ENCODE results near the gene RBM6. TPM values are rescaled to one million over a fixed set of nuclear protein-coding genes. Genes with fewer than 3 reads are reported as not detected.

The RBM6 gene
- total and polyA plus RNA-seq, 9 of the 15 experiments (the other 6 are each of a cell fraction or from before 2014, with no cell fraction given), result 19.9 to 82.2 (median 57.8) TPM

DNA sequence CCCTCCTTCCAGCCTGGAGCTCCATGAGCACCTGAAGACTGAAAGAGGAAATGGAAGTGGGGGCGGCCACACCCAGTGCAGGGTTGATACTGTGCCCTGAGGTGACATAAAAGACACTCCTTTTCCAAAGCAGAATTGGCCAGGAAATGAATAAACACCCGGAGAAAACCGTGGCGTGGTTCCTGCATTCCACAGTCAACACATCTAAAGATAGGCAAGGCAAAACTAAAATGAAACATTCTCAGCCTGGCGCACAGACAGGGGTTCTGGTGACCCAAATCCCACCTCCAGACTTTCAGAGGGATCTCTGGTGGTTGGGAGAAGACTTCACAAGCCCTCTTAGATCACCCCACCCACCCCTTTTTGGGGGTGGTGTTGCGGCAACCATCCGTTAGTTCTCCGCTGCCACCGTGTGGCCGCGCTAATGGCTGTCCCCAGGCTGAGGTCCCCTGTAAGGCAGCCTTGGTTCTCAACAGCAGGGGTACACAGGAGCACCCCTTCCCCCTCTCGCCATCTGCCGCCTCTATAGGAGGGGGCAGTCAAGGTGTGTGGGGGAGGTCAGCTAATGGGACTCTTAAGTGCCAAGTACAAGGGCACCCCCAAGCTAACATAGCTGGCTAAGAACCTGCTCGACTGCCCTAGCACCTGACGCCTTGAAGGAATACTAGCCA lies 33.7 kb upstream of the RBM6 start (continued):
- TF ChIP-seq ETV5 (CRISPR knock-in tag; IDR thresholded peaks at IDR 0.05; ENCODE audit: low read depth), result no peak
- no peak for TF ChIP-seq ZNF239 (CRISPR knock-in tag; IDR thresholded peaks at IDR 0.05)
- TF ChIP-seq, protein P1, sequence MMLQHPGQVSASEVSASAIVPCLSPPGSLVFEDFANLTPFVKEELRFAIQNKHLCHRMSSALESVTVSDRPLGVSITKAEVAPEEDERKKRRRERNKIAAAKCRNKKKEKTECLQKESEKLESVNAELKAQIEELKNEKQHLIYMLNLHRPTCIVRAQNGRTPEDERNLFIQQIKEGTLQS (IDR thresholded peaks at IDR 0.05), result no peak
- TF ChIP-seq, protein P1 (CRISPR knock-in tag; conservative IDR thresholded peaks at IDR 0.05), result no peak
- TF ChIP-seq, protein P2, sequence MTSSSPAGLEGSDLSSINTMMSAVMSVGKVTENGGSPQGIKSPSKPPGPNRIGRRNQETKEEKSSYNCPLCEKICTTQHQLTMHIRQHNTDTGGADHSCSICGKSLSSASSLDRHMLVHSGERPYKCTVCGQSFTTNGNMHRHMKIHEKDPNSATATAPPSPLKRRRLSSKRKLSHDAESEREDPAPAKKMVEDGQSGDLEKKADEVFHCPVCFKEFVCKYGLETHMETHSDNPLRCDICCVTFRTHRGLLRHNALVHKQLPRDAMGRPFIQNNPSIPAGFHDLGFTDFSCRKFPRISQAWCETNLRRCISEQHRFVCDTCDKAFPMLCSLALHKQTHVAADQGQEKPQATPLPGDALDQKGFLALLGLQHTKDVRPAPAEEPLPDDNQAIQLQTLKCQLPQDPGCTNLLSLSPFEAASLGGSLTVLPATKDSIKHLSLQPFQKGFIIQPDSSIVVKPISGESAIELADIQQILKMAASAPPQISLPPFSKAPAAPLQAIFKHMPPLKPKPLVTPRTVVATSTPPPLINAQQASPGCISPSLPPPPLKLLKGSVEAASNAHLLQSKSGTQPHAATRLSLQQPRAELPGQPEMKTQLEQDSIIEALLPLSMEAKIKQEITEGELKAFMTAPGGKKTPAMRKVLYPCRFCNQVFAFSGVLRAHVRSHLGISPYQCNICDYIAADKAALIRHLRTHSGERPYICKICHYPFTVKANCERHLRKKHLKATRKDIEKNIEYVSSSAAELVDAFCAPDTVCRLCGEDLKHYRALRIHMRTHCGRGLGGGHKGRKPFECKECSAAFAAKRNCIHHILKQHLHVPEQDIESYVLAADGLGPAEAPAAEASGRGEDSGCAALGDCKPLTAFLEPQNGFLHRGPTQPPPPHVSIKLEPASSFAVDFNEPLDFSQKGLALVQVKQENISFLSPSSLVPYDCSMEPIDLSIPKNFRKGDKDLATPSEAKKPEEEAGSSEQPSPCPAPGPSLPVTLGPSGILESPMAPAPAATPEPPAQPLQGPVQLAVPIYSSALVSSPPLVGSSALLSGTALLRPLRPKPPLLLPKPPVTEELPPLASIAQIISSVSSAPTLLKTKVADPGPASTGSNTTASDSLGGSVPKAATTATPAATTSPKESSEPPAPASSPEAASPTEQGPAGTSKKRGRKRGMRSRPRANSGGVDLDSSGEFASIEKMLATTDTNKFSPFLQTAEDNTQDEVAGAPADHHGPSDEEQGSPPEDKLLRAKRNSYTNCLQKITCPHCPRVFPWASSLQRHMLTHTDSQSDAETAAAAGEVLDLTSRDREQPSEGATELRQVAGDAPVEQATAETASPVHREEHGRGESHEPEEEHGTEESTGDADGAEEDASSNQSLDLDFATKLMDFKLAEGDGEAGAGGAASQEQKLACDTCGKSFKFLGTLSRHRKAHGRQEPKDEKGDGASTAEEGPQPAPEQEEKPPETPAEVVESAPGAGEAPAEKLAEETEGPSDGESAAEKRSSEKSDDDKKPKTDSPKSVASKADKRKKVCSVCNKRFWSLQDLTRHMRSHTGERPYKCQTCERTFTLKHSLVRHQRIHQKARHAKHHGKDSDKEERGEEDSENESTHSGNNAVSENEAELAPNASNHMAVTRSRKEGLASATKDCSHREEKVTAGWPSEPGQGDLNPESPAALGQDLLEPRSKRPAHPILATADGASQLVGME (CRISPR knock-in tag; IDR thresholded peaks at IDR 0.05), result no peak
- TF ChIP-seq, protein P3, sequence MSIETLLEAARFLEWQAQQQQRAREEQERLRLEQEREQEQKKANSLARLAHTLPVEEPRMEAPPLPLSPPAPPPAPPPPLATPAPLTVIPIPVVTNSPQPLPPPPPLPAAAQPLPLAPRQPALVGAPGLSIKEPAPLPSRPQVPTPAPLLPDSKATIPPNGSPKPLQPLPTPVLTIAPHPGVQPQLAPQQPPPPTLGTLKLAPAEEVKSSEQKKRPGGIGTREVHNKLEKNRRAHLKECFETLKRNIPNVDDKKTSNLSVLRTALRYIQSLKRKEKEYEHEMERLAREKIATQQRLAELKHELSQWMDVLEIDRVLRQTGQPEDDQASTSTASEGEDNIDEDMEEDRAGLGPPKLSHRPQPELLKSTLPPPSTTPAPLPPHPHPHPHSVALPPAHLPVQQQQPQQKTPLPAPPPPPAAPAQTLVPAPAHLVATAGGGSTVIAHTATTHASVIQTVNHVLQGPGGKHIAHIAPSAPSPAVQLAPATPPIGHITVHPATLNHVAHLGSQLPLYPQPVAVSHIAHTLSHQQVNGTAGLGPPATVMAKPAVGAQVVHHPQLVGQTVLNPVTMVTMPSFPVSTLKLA (conservative IDR thresholded peaks at IDR 0.05), result peak in 1 of 2 experiments; percentile 33; a peak in 1 of 4 replicates
- TF ChIP-seq, protein P4, sequence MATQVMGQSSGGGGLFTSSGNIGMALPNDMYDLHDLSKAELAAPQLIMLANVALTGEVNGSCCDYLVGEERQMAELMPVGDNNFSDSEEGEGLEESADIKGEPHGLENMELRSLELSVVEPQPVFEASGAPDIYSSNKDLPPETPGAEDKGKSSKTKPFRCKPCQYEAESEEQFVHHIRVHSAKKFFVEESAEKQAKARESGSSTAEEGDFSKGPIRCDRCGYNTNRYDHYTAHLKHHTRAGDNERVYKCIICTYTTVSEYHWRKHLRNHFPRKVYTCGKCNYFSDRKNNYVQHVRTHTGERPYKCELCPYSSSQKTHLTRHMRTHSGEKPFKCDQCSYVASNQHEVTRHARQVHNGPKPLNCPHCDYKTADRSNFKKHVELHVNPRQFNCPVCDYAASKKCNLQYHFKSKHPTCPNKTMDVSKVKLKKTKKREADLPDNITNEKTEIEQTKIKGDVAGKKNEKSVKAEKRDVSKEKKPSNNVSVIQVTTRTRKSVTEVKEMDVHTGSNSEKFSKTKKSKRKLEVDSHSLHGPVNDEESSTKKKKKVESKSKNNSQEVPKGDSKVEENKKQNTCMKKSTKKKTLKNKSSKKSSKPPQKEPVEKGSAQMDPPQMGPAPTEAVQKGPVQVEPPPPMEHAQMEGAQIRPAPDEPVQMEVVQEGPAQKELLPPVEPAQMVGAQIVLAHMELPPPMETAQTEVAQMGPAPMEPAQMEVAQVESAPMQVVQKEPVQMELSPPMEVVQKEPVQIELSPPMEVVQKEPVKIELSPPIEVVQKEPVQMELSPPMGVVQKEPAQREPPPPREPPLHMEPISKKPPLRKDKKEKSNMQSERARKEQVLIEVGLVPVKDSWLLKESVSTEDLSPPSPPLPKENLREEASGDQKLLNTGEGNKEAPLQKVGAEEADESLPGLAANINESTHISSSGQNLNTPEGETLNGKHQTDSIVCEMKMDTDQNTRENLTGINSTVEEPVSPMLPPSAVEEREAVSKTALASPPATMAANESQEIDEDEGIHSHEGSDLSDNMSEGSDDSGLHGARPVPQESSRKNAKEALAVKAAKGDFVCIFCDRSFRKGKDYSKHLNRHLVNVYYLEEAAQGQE (IDR thresholded peaks at IDR 0.05; ENCODE audit: borderline replicate concordance), result peak; percentile 56; the same call in 1 of the 2 replicates
- TF ChIP-seq, protein P4 (CRISPR knock-in tag; IDR thresholded peaks at IDR 0.05; ENCODE audit: low read depth), result no peak
- no peak for TF ChIP-seq PHB (CRISPR knock-in tag; IDR thresholded peaks at IDR 0.05)
- TF ChIP-seq GATA2 (CRISPR knock-in tag; IDR thresholded peaks at IDR 0.05), result no peak
